ENCODE results near the gene SCN4B.
"Not testable (repeated sequence)": the region's sequence is repeated elsewhere in the genome, so short reads cannot be mapped to it uniquely, and the experiment has no call there.

SCN4B gene

DNA sequence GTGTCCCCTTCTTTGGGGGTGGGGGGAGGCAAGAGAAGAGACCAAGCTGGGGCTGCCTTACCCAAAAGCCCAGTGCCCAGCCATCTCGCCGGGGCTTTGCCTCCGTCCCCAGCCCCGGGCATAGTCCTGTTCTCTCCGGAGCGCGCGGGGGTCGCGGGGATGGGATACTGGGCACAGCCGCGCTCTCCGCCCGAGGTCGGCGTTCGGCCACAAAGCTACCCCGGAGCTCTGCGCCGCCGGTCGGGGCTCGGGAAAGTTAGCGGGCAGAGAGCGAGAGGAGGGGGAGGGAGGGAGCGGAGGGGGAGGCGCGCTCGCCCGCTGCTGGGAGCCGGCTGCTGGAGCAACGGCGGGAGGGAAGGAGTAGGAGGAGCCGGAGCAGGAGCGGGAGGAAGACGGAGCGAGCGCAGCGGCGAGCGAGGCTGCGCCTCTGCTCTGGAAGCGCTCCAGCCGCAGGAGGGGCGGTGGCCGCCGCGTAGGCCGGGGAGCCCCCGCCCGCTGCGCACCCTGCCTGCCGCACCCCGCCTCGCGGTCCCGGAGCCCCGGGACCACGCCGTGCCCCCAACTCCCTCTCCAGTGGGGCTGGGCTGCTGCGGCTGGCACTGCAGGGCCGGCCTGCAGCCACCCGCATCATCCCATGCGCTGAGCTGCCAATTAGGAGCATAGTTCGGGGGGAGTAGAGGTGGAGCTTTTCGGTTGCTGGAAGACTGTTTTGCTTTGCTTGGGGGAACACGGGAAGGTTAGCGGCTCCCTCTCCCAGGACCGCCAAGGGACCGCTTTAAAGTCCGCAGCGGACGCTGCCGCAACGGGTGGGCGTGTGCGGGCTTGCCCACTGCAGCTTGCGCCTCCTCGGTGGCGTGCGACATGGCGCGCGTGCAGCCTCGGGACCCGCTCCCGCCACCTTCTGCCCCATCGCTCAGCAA is at the start of gene SCN4B:
Gene SCN4B (minus strand): TSS at position 272 of the 920 bp plus-strand sequence. CDS start 150 bp downstream, at position 122.
- Mint-ChIP-seq H3K4me3 (peak within 1 kb of the TSS; percentile 69), H3K9me3 (no peaks in the 10 kb centered on the region), H3K4me1 (ENCODE audit: low read depth) (peaks cover 10% of the 10 kb centered on the region), H3K27ac (no peak within 1 kb of the TSS), H3K27me3 (ENCODE audit: low read depth) (peaks cover 86% of the 10 kb centered on the region), H3K36me3 (ENCODE audit: low read depth) (no peaks in the 10 kb centered on the region)
- peak; percentile 16 for DNase-seq (ENCODE audit: low spot score)

GRCh38 chr11:118201966-118202365 is 49.3 kb upstream of the SCN4B start:
- H3K27me3 Mint-ChIP-seq (ENCODE audit: low read depth), result no peaks in the 10 kb centered on the region
- H3K4me1 Mint-ChIP-seq (ENCODE audit: low read depth), result peaks cover 30% of the 10 kb centered on the region
- H3K36me3 Mint-ChIP-seq (ENCODE audit: low read depth), result peaks cover 18% of the 10 kb centered on the region
- peaks cover 3% of the 10 kb centered on the region for H3K9me3 Mint-ChIP-seq
- no peak for DNase-seq (ENCODE audit: low spot score)
- no peak overlapping the region for H3K4me3 Mint-ChIP-seq
- H3K27ac Mint-ChIP-seq, result no peak overlapping the region

DNA sequence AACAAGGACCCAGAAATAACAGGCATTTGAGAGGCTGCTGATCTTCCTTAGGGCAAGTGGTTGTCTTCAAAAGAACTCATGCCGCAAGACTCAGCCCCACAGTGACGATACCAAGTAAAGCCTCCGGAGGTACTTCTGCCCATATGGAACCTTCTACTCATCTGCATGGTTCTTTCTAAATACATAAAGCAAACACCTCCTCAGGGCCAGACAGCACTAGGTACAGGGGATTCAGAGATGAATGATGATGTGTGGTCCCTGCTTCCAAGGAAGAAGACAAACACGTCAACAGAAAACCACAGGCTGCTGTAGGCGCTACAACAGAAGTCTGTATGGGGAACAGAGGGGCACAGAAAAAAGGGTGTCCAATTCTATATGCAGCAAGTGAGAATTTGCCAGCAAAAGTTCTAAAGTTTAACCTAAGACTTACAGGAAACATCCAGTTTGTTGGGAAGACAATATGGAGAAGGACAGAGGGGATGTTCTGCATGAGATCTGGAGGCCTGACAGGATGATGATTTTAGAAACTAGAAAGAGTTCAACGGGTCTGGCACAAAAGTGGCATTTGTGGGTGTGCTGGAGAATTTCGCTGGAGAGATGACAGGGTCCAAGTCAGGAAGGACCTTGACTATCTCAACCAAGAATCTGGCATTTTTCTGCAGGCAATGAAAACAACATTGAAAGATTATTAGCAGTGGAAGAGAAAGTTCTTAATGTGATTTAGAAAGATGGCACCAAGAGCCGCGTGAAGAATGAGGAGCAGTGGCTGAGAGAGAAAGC is 48.5 kb upstream of the SCN4B start:
- Mint-ChIP-seq H3K27me3 (ENCODE audit: low read depth) (no peaks in the 10 kb centered on the region), H3K4me3 (no peak overlapping the region), H3K36me3 (ENCODE audit: low read depth) (peaks cover 20% of the 10 kb centered on the region), H3K27ac (no peak overlapping the region), H3K9me3 (peaks cover under 1% of the 10 kb centered on the region), H3K4me1 (ENCODE audit: low read depth) (peaks cover 22% of the 10 kb centered on the region)
- peak; percentile 80 for DNase-seq (ENCODE audit: low spot score)

GRCh38 chr11:118200497-118200896 is 47.9 kb upstream of the SCN4B start:
- Mint-ChIP-seq H3K4me1 (ENCODE audit: low read depth) (peaks cover 16% of the 10 kb centered on the region), H3K36me3 (ENCODE audit: low read depth) (peaks cover 24% of the 10 kb centered on the region), H3K27ac (no peak overlapping the region), H3K27me3 (ENCODE audit: low read depth) (no peaks in the 10 kb centered on the region), H3K9me3 (no peaks in the 10 kb centered on the region), H3K4me3 (no peak overlapping the region)
- DNase-seq (ENCODE audit: low spot score), result no peak

DNA sequence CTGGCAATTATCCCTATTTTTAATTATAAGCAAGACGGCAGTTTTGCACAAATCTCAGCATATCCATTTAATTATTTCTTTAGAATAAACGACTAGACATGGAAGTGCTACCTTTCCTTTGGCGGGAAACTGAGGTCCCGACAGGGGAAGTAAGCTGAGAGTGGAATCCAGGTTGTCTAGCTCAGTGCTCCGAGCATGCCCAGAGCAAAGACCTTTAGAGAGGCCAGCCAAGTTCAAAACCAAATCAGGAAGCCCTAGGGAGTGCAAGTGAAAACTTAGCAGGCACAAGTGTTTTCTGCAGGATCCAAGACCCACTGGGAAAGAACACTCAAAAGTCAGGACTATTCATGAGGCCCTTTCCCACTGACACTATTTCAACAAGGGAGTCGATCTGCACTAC is 46.5 kb upstream of the SCN4B start:
- peak overlapping the region; percentile 7 for H3K4me3 Mint-ChIP-seq
- H3K27ac Mint-ChIP-seq, result peak overlapping the region; percentile 28
- H3K9me3 Mint-ChIP-seq, result no peaks in the 10 kb centered on the region
- no peaks in the 10 kb centered on the region for H3K27me3 Mint-ChIP-seq (ENCODE audit: low read depth)
- H3K4me1 Mint-ChIP-seq (ENCODE audit: low read depth), result peaks cover 12% of the 10 kb centered on the region
- peaks cover 36% of the 10 kb centered on the region for H3K36me3 Mint-ChIP-seq (ENCODE audit: low read depth)
- no peak for DNase-seq (ENCODE audit: low spot score)

DNA sequence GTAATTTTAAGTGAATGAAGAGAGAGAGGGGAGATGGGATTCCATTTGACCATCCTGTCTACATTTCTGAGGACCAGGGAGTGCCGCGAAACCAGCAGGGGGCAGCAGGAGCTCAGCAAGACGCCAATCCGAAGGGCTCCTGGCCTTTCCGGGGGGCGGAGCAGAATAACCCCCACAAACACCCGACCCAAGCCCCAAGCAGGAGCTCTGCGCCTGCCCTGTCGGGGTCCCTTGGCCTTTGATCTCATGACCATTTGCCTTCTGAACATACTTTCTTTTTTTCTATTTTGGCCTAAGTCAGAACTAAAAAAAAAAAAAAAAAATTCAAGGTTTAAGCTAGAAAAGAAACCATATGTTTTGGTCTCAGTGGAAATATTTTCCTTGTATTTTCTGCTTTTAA is 45.7 kb upstream of the SCN4B start:
- peak overlapping the region; percentile 24 for H3K27ac Mint-ChIP-seq
- no peaks in the 10 kb centered on the region for H3K9me3 Mint-ChIP-seq
- no peaks in the 10 kb centered on the region for H3K27me3 Mint-ChIP-seq (ENCODE audit: low read depth)
- H3K4me1 Mint-ChIP-seq (ENCODE audit: low read depth), result peaks cover 12% of the 10 kb centered on the region
- H3K4me3 Mint-ChIP-seq, result no peak overlapping the region
- H3K36me3 Mint-ChIP-seq (ENCODE audit: low read depth), result peaks cover 43% of the 10 kb centered on the region
- peak; percentile 71 for DNase-seq (ENCODE audit: low spot score)

- Mint-ChIP-seq H3K4me3 (no peak overlapping the region), H3K27me3 (ENCODE audit: low read depth) (peaks cover under 1% of the 10 kb centered on the region), H3K27ac (no peak overlapping the region), H3K36me3 (ENCODE audit: low read depth) (peaks cover 58% of the 10 kb centered on the region), H3K9me3 (peaks cover 8% of the 10 kb centered on the region), H3K4me1 (ENCODE audit: low read depth) (peaks cover 12% of the 10 kb centered on the region)
- DNase-seq (ENCODE audit: low spot score), result no peak
Measured at GRCh38 chr11:118194835-118195627, 42.4 kb upstream of the SCN4B start.

DNA sequence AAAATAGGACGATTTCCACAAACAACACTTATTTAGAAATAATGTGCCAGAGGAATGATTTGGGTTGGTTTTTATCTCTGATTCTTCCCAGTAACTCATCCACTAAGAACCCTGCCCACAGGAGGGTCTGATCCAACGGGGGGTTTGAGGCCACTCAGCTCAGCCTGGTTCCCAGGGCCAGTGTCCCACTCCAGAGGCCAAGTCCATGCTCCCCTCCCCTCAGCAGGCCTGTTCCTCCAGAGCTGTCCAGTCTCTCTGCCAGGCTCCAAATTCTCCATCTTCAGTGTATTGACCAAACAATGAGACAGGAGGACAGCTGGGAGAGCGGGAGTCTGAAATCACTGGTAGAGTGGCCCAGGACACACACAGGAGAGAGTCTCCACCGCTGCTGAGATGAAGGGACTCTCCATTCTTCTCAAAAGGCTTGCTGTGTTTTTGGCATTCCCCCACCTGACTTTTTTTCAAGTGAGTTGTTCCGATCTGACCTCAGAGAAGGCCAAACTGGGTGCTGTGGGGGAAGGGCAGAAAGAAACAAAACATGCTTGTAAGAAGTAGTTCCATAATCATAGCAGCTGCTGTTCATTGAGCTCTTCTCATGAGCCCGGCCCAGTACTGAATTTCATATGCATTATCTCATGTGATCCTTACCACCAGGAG is 41.4 kb upstream of the SCN4B start:
- DNase-seq (ENCODE audit: low spot score), result no peak
- Mint-ChIP-seq H3K27ac (no peak overlapping the region), H3K4me1 (ENCODE audit: low read depth) (peaks cover 8% of the 10 kb centered on the region), H3K4me3 (no peak overlapping the region), H3K27me3 (ENCODE audit: low read depth) (peaks cover 4% of the 10 kb centered on the region), H3K9me3 (peaks cover 8% of the 10 kb centered on the region), H3K36me3 (ENCODE audit: low read depth) (peaks cover 57% of the 10 kb centered on the region)

- H3K4me1 Mint-ChIP-seq (ENCODE audit: low read depth); DNase-seq (ENCODE audit: low spot score); H3K27ac Mint-ChIP-seq; H3K9me3 Mint-ChIP-seq; H3K4me3 Mint-ChIP-seq; H3K27me3 Mint-ChIP-seq (ENCODE audit: low read depth): not testable (repeated sequence)
- H3K36me3 Mint-ChIP-seq (ENCODE audit: low read depth), result peaks cover 53% of the 10 kb centered on the region
Measured at GRCh38 chr11:118192817-118193216, 40.2 kb upstream of the SCN4B start.

- not testable (repeated sequence) for DNase-seq (ENCODE audit: low spot score); H3K27me3 Mint-ChIP-seq (ENCODE audit: low read depth); H3K9me3 Mint-ChIP-seq; H3K4me1 Mint-ChIP-seq (ENCODE audit: low read depth); H3K4me3 Mint-ChIP-seq; H3K27ac Mint-ChIP-seq
- H3K36me3 Mint-ChIP-seq (ENCODE audit: low read depth), result peaks cover 44% of the 10 kb centered on the region
Measured at GRCh38 chr11:118190942-118191506, 38.4 kb upstream of the SCN4B start.

DNA sequence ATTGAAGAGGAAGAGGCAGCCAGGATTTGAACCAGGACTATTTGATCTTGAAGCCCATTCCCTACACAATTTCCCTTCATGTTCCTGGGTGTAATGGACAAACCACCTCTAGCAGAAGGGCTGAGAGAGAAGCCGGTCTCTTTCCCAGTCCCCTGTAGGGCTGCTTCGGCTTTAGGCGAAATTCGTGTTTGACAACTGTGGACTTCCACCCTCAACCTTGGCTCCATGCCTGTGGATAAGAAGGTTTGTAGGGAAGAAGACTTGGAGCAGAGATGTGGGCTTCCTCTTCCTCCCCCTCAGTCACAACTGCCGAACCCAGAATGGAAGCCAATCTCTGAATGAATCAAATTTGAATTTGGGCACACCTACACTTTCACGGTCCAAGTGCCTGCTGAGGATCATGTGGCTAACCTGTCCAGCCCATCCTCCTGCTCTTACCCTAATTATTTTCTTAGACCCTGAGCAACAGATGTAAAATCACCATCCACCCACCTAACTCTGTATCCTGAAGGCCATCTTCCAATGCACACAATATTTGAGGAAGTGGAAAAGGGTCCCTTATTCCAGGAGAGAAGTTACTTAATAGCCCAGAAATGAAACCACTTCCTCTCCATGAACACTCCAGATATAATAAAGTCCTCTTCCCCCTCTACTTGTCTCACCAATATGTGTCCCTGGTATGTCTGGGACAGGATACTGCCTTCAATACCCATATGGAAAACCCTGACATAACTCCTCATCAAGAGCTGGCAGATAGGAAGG is 33.9 kb upstream of the SCN4B start:
- peaks cover 9% of the 10 kb centered on the region for H3K27me3 Mint-ChIP-seq (ENCODE audit: low read depth)
- DNase-seq (ENCODE audit: low spot score), result no peak
- peaks cover 3% of the 10 kb centered on the region for H3K4me1 Mint-ChIP-seq (ENCODE audit: low read depth)
- H3K9me3 Mint-ChIP-seq, result peaks cover 5% of the 10 kb centered on the region
- no peak overlapping the region for H3K27ac Mint-ChIP-seq
- peaks cover 8% of the 10 kb centered on the region for H3K36me3 Mint-ChIP-seq (ENCODE audit: low read depth)
- no peak overlapping the region for H3K4me3 Mint-ChIP-seq

DNA sequence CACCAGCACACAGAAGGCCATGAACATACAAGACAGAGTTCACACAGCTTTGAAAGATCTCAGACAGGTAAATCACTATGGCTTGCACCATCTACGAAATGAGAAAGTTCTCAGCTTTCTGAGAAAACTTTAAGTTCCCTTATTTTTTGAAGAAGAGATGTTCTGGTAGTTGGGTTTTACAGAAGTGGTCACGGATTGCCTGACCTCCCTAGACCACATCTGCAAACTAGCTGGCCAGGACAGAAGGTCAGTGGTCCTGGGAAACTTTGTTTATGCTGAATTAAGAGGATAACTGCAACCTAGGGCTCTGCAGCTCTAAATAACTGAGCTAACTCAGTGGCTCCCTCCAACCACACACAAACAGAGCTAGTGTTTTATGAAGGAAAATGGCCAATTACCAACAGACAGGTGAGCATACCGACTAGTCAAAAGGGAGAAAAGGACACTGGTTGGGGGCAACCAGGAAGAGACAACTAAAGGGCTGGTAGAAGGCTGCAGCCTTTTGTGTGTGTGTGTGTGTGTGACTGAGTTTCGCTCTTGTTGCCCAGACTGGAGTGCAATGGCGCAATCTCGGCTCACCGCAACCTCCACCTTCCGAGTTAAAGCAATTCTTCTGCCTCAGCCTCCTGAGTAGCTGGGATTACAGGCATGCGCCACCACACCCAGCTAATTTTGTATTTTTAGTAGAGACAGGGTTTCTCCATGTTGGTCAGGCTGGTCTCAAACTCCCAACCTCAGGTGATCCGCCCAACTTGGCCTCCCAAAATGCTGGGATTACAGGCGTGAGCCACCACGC is 32.4 kb upstream of the SCN4B start:
- DNase-seq (ENCODE audit: low spot score), result no peak
- Mint-ChIP-seq H3K27ac (no peak overlapping the region), H3K27me3 (ENCODE audit: low read depth) (peaks cover 8% of the 10 kb centered on the region), H3K9me3 (no peaks in the 10 kb centered on the region), H3K4me3 (no peak overlapping the region), H3K4me1 (ENCODE audit: low read depth) (peaks cover 3% of the 10 kb centered on the region), H3K36me3 (ENCODE audit: low read depth) (no peaks in the 10 kb centered on the region)
